ENCODE data around the gene GSTA3. TPM values are rescaled to one million over a fixed set of nuclear protein-coding genes. Genes with fewer than 3 reads are reported as not detected.
"Not testable (repeated sequence)": the region's sequence is repeated elsewhere in the genome, so short reads cannot be mapped to it uniquely, and the experiment has no call there.

GSTA3 gene
- total and polyA plus RNA-seq, 2 of the 4 experiments (the other 2 are of a cell fraction), result not detected

DNA sequence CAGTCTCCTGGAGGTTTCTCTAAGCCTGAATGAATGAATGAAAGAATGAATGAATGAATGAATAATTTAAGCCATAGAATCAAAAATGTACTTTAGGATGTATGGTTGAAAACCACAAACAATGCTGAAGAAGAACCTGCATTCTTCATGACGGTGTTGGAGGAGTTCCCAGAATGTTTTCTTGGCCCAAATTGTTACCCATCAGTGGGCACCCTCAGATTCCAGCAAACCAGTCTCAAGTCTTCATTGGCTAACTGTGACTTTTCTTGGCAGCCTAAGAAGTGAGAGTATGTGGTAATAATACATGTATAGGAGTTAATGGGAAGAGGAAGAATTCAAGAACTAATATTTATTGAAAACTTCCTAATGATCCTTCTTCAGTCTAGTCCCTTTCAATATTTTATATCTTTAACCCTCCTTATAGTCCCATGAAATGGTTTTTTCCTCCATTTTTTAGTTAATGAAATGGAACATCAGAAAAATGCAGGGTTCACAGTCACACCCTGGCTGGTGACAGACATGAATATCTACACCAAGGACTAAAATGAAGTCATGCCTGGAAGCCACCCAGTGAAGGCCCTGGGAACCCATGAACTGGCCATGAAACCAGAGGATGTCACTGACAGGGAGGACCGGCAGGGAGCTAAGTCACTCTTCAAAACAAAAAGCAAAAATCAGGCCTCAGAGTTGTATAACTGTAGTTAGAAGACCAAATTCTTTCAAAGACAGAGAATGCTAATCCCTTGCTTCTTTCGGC, 39.0 kb downstream of the GSTA3 start:
- CTCF ChIA-PET; H2BK5ac ChIP-seq (ENCODE audit: low read depth, low read length, poor library complexity, severe bottlenecking); H3K79me1 ChIP-seq (ENCODE audit: low read depth in 1 of 2, low read length in 2 of 2); H4K8ac ChIP-seq (ENCODE audit: low read depth in 2 of 2, low read length in 2 of 2); H3K27me3 ChIP-seq (ENCODE audit: control insufficient read depth, insufficient read depth, low read length); H3K4me3 ChIP-seq (ENCODE audit: insufficient read depth, low read depth, low read length); BruUV-seq (replicated peaks); H3K9ac ChIP-seq (ENCODE audit: low read depth, low read length); H3K23ac ChIP-seq (ENCODE audit: low read depth, low read length); H3K36me3 ChIP-seq (ENCODE audit: control insufficient read depth, insufficient read depth, low read length); H3K4me1 ChIP-seq (ENCODE audit: control insufficient read depth, insufficient read depth, low read length); H2AK9ac ChIP-seq (replicated peaks; ENCODE audit: low read depth, low read length, poor library complexity); ATAC-seq (ENCODE audit: low read depth); H3K9me1 ChIP-seq (ENCODE audit: insufficient read depth, low read length); H2AFZ ChIP-seq (replicated peaks; ENCODE audit: low read length, poor library complexity); intact Hi-C loops (cut with micrococcal nuclease); H3K14ac ChIP-seq (replicated peaks; ENCODE audit: low read depth, low read length); H2AK5ac ChIP-seq (ENCODE audit: low read depth, low read length); H3K4ac ChIP-seq (ENCODE audit: low read depth, low read length); H3K9me3 ChIP-seq (ENCODE audit: control insufficient read depth, insufficient read depth, low read length); H4K91ac ChIP-seq (ENCODE audit: insufficient read depth, low read depth, low read length); H4K20me1 ChIP-seq (ENCODE audit: insufficient read depth, low read length); DNase-seq; H2BK20ac ChIP-seq (ENCODE audit: low read depth, low read length); dilution Hi-C loops (cut with HindIII; ENCODE audit: low sequenced_read_pairs, unreplicated experiment); H2BK120ac ChIP-seq (ENCODE audit: low read depth, low read length); POLR2A ChIA-PET (ENCODE audit: unreplicated experiment); H3K4me2 ChIP-seq (ENCODE audit: low read depth, low read length); H2BK15ac ChIP-seq (ENCODE audit: low read depth, low read length); H3K56ac ChIP-seq (ENCODE audit: extremely low read depth, insufficient read depth, low read length); in situ Hi-C loops (cut with MboI; ENCODE audit: low sequenced_read_pairs); H3K27ac ChIP-seq (ENCODE audit: insufficient read depth, low read length): not testable (repeated sequence)
- no CpG with 5 or more reads among the region's 3 CpGs for WGBS, 2 experiments (ENCODE audit: extremely low coverage in 2 of 2, insufficient read length in 1 of 2)
- peak overlapping the region; percentile 75; the same call in 1 of the 2 replicates for H3K18ac ChIP-seq (ENCODE audit: low read depth, low read length)
- H4K5ac ChIP-seq (ENCODE audit: low read depth, low read length), result peak overlapping the region; percentile 57; the same call in 1 of the 2 replicates

DNA sequence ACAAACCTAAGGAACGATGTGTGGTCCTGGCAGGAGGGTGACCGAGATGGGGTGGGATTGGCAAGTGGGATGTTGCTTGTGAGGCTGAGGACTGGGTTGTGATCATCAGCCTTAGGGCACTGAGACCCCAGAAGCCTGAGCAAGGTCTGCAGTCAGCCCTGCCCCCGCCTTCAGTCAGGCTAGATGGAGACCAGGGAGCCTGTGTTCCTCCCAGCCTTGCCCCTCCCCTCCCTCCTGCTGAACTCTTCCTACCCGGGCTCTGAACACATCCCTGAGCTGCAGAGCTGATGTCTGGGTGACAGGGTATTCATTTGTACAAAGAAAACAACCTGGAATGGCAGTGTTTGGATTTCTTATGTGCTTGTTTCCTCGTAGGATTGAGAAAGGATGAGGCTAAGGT, 40.6 kb downstream of the GSTA3 start:
- DNase-seq; H2AK9ac ChIP-seq (replicated peaks; ENCODE audit: low read depth, low read length, poor library complexity); H3K27me3 ChIP-seq (ENCODE audit: control insufficient read depth, insufficient read depth, low read length); H3K4me1 ChIP-seq (ENCODE audit: control insufficient read depth, insufficient read depth, low read length); POLR2A ChIA-PET (ENCODE audit: unreplicated experiment); H3K18ac ChIP-seq (ENCODE audit: low read depth, low read length); H3K9ac ChIP-seq (ENCODE audit: low read depth, low read length); dilution Hi-C loops (cut with HindIII; ENCODE audit: low sequenced_read_pairs, unreplicated experiment); H4K8ac ChIP-seq (ENCODE audit: low read depth in 2 of 2, low read length in 2 of 2); H3K4me3 ChIP-seq (ENCODE audit: insufficient read depth, low read depth, low read length); H3K9me3 ChIP-seq (ENCODE audit: control insufficient read depth, insufficient read depth, low read length); H2BK15ac ChIP-seq (ENCODE audit: low read depth, low read length); H2AFZ ChIP-seq (replicated peaks; ENCODE audit: low read length, poor library complexity); H3K79me1 ChIP-seq (ENCODE audit: low read depth in 1 of 2, low read length in 2 of 2); H2BK20ac ChIP-seq (ENCODE audit: low read depth, low read length); H4K91ac ChIP-seq (ENCODE audit: insufficient read depth, low read depth, low read length); H3K9me1 ChIP-seq (ENCODE audit: insufficient read depth, low read length); H3K14ac ChIP-seq (replicated peaks; ENCODE audit: low read depth, low read length); H3K27ac ChIP-seq (ENCODE audit: insufficient read depth, low read length); intact Hi-C loops (cut with micrococcal nuclease); H3K23ac ChIP-seq (ENCODE audit: low read depth, low read length); H2AK5ac ChIP-seq (ENCODE audit: low read depth, low read length); H3K56ac ChIP-seq (ENCODE audit: extremely low read depth, insufficient read depth, low read length); H4K5ac ChIP-seq (ENCODE audit: low read depth, low read length); H3K4ac ChIP-seq (ENCODE audit: low read depth, low read length); H2BK120ac ChIP-seq (ENCODE audit: low read depth, low read length); ATAC-seq (ENCODE audit: low read depth); in situ Hi-C loops (cut with MboI; ENCODE audit: low sequenced_read_pairs); H2BK5ac ChIP-seq (ENCODE audit: low read depth, low read length, poor library complexity, severe bottlenecking); H4K20me1 ChIP-seq (ENCODE audit: insufficient read depth, low read length); BruUV-seq (replicated peaks); H3K36me3 ChIP-seq (ENCODE audit: control insufficient read depth, insufficient read depth, low read length); H3K4me2 ChIP-seq (ENCODE audit: low read depth, low read length): not testable (repeated sequence)
- CTCF ChIA-PET, result interaction anchor here (0.6 kb wide), 1 partner anchor 192 kb away, joined by 3 read pairs; no protein-coding TSS in a partner anchor
- no CpG with 5 or more reads among the region's 5 CpGs for WGBS, 2 experiments (ENCODE audit: extremely low coverage in 2 of 2, insufficient read length in 1 of 2)

All from IMR-90 (cell line).